H9 (cell line): ENCODE results near the gene SNAP25. TPM values are rescaled to one million over a fixed set of nuclear protein-coding genes. Genes with fewer than 3 reads are reported as not detected.

Experiments
- DNase-seq: peaks from one replicate; pipeline ENCODE4 v3.0.0-alpha.2; 2017
- H2AFZ ChIP-seq: one replicate; pipeline ENCODE4 v1.6.1; 2013; ENCODE audit warnings: mild to moderate bottlenecking, low read length, control low read depth, moderate library complexity
- H2AK5ac ChIP-seq: 2 replicates; pipeline ENCODE4 v1.6.1; 2013; ENCODE audit warnings: low read length, control low read depth, mixed read lengths; ENCODE audit not compliant: insufficient read length
- H2BK120ac ChIP-seq: one replicate; pipeline ENCODE4 v1.6.1; 2013; ENCODE audit warnings: low read depth, mild to moderate bottlenecking, low read length, control low read depth, inconsistent platforms; ENCODE audit not compliant: poor library complexity, severe bottlenecking
- H2BK12ac ChIP-seq: 2 replicates; pipeline ENCODE4 v1.6.1; 2013; ENCODE audit warnings: low read length, control low read depth, mixed read lengths, low read depth; ENCODE audit not compliant: insufficient read length
- H2BK15ac ChIP-seq: 2 replicates; pipeline ENCODE4 v1.6.1; 2013; ENCODE audit warnings: low read depth, low read length, control low read depth
- H2BK20ac ChIP-seq: one replicate; pipeline ENCODE4 v1.6.1; 2013; ENCODE audit warnings: low read depth, mild to moderate bottlenecking, low read length, control low read depth, inconsistent platforms; ENCODE audit not compliant: poor library complexity, severe bottlenecking
- H2BK5ac ChIP-seq: 2 replicates; pipeline ENCODE4 v1.6.1; 2013; ENCODE audit warnings: low read length, control low read depth, mixed read lengths; ENCODE audit not compliant: insufficient read length
- H3K14ac ChIP-seq: 2 replicates; pipeline ENCODE4 v1.6.1; 2013; ENCODE audit warnings: low read length, control low read depth; ENCODE audit not compliant: insufficient read depth
- H3K18ac ChIP-seq: 2 replicates; pipeline ENCODE4 v1.6.1; 2013; ENCODE audit warnings: low read depth, mild to moderate bottlenecking, mixed read lengths, low read length, control low read depth; ENCODE audit not compliant: insufficient read length
- H3K23ac ChIP-seq: 2 replicates; pipeline ENCODE4 v1.6.1; 2013; ENCODE audit warnings: low read length, control low read depth, mixed read lengths, low read depth; ENCODE audit not compliant: insufficient read length
- H3K23me2 ChIP-seq: 2 replicates; pipeline ENCODE4 v1.6.1; 2013; ENCODE audit warnings: low read depth, mild to moderate bottlenecking, mixed read lengths, low read length, control low read depth; ENCODE audit not compliant: insufficient read length, poor library complexity, severe bottlenecking
- H3K27ac ChIP-seq: 2 replicates; pipeline ENCODE4 v1.5.1; 2013; ENCODE audit warnings: low read length, control low read depth, mixed read lengths, low read depth; ENCODE audit not compliant: insufficient read length
- H3K27me3 ChIP-seq: 2 replicates; pipeline ENCODE4 v1.6.1; 2013; ENCODE audit warnings: low read length, control low read depth, inconsistent platforms; ENCODE audit not compliant: insufficient read depth
- H3K4ac ChIP-seq: 2 replicates; pipeline ENCODE4 v1.6.1; 2013; ENCODE audit warnings: low read depth, mild to moderate bottlenecking, control low read depth, inconsistent platforms, low read length, moderate library complexity
- H3K4me1 ChIP-seq: 2 replicates; pipeline ENCODE4 v1.6.1; 2013; ENCODE audit warnings: low read length, control low read depth, inconsistent platforms; ENCODE audit not compliant: insufficient read depth
- H3K4me2 ChIP-seq: 2 replicates; pipeline ENCODE4 v1.6.1; 2013; ENCODE audit warnings: low read length, control low read depth, mixed read lengths; ENCODE audit not compliant: insufficient read length, insufficient read depth
- H3K56ac ChIP-seq: 2 replicates; pipeline ENCODE4 v1.6.1; 2013; ENCODE audit warnings: low read depth, mild to moderate bottlenecking, mixed read lengths, low read length, control low read depth; ENCODE audit not compliant: insufficient read length
- H3K79me1 ChIP-seq: 2 replicates; pipeline ENCODE4 v1.6.1; 2013; ENCODE audit warnings: low read depth, mild to moderate bottlenecking, moderate library complexity, low read length, control low read depth, inconsistent platforms; ENCODE audit not compliant: insufficient read depth, poor library complexity, severe bottlenecking
- H3K79me2 ChIP-seq: 2 replicates; pipeline ENCODE4 v1.6.1; 2013; ENCODE audit warnings: low read length, control low read depth, inconsistent platforms; ENCODE audit not compliant: insufficient read depth
- H3K9ac ChIP-seq: 2 replicates; pipeline ENCODE4 v1.6.1; 2013; ENCODE audit warnings: low read length, control low read depth, mixed read lengths; ENCODE audit not compliant: insufficient read length; ENCODE audit errors: extremely low read depth
- H3K9me3 ChIP-seq: one replicate; pipeline ENCODE4 v1.6.1; 2013; ENCODE audit warnings: low read depth, low read length, inconsistent platforms; ENCODE audit not compliant: control insufficient read depth
- H3T11ph ChIP-seq: one replicate; pipeline ENCODE4 v1.6.1; 2013; ENCODE audit warnings: mild to moderate bottlenecking, low read length, control low read depth, inconsistent platforms
- H4K20me1 ChIP-seq: one replicate; pipeline ENCODE4 v1.6.1; 2013; ENCODE audit not compliant: control insufficient read depth, insufficient read length, insufficient read depth
- H4K5ac ChIP-seq: 2 replicates; pipeline ENCODE4 v1.6.1; 2013; ENCODE audit warnings: low read depth, mild to moderate bottlenecking, mixed read lengths, low read length, control low read depth; ENCODE audit not compliant: insufficient read length
- H4K8ac ChIP-seq: replicated peaks from 2 replicates; pipeline ENCODE4 v1.6.1; 2013; ENCODE audit warnings: low read length, control low read depth, mixed read lengths, low read depth; ENCODE audit not compliant: insufficient read length
- H4K91ac ChIP-seq: 2 replicates; pipeline ENCODE4 v1.6.1; 2013; ENCODE audit warnings: low read depth, mild to moderate bottlenecking, moderate library complexity, mixed read lengths, low read length, control low read depth; ENCODE audit not compliant: insufficient read length
- H3K27ac Mint-ChIP-seq, 3 experiments: 2 replicates in 2 of 3; 3 replicates in 1 of 3; pipeline ENCODE4 v1.8.0; 2020 to 2021; ENCODE audit warnings: mixed read lengths in 3 of 3, mild to moderate bottlenecking in 1 of 3, moderate library complexity in 1 of 3
- H3K27me3 Mint-ChIP-seq: 2 replicates; pipeline ENCODE4 v1.8.0; 2021; ENCODE audit warnings: low read depth, mild to moderate bottlenecking, moderate library complexity, mixed read lengths
- H3K36me3 Mint-ChIP-seq, 3 experiments: 2 replicates in 2 of 3; 3 replicates in 1 of 3; pipeline ENCODE4 v1.8.0; 2020 to 2021; ENCODE audit warnings: low read depth in 3 of 3, mixed read lengths in 3 of 3; ENCODE audit not compliant: insufficient read depth in 1 of 3
- H3K4me1 Mint-ChIP-seq, 2 experiments: 2 replicates each; pipeline ENCODE4 v1.8.0; 2020; ENCODE audit warnings: mixed read lengths in 2 of 2
- H3K4me3 Mint-ChIP-seq, 2 experiments: 2 replicates in 1 of 2; 3 replicates in 1 of 2; pipeline ENCODE4 v1.8.0; 2020 to 2021; ENCODE audit warnings: mild to moderate bottlenecking in 2 of 2, mixed read lengths in 2 of 2, moderate library complexity in 1 of 2
- H3K9me3 Mint-ChIP-seq, 2 experiments: 2 replicates in 1 of 2; 3 replicates in 1 of 2; pipeline ENCODE4 v1.8.0; 2020; ENCODE audit warnings: mild to moderate bottlenecking in 2 of 2, mixed read lengths in 2 of 2, moderate library complexity in 1 of 2
- WGBS: extraction: QIAGEN DNeasy Blood & Tissue Kit; methylation state at CpG from one replicate; pipeline ENCODE4 v1.1.7; 2013; ENCODE audit warnings: missing lambda C conversion rate, low lambda C conversion rate, mixed read lengths; ENCODE audit not compliant: insufficient read length; ENCODE audit errors: extremely low coverage; 5-methylcytosine and 5-hydroxymethylcytosine counted together
- total RNA-seq: library from RNA; stranded (reverse); gene quantifications from 2 replicates; pipeline ENCODE4 v1.2.1, GENCODE V29; 2021
- TF ChIP-seq, protein P1 (sequence below): fragments of 200-600 bp; sonication (generic); conservative IDR thresholded peaks from 3 replicates; pipeline ENCODE4 v1.8.0; 2021; ENCODE audit warnings: antibody characterized with exemption, mild to moderate bottlenecking

The SNAP25 gene
- total RNA-seq, 1 experiment from 2014 or later = 0.13 TPM

DNA sequence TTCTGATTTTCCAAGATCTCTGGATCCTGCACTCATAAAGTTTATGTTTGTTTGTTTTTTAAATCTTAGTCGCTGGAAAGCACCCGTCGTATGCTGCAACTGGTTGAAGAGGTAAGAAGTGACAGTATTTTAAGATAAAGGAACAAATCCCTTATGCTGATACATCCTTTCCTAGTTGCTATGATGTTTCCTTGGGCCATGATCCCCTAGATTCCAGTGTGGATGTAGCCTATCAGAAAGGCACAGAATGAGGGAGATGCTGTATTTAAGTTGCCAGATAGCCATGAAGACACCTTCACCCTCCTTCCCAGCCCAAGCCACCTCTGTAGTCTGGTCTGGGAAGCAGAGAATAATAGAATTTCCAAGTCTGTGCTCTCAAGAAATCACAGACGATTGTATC lies 59.0 kb downstream of the SNAP25 start:
- no peak overlapping the region for H3K4me2 ChIP-seq
- no peak overlapping the region for H2AFZ ChIP-seq
- WGBS = no CpG with 5 or more reads among the region's 4 CpGs
- no peak overlapping the region for H3K27ac ChIP-seq
- H3K4ac ChIP-seq = no peak overlapping the region
- TF ChIP-seq, protein P1, sequence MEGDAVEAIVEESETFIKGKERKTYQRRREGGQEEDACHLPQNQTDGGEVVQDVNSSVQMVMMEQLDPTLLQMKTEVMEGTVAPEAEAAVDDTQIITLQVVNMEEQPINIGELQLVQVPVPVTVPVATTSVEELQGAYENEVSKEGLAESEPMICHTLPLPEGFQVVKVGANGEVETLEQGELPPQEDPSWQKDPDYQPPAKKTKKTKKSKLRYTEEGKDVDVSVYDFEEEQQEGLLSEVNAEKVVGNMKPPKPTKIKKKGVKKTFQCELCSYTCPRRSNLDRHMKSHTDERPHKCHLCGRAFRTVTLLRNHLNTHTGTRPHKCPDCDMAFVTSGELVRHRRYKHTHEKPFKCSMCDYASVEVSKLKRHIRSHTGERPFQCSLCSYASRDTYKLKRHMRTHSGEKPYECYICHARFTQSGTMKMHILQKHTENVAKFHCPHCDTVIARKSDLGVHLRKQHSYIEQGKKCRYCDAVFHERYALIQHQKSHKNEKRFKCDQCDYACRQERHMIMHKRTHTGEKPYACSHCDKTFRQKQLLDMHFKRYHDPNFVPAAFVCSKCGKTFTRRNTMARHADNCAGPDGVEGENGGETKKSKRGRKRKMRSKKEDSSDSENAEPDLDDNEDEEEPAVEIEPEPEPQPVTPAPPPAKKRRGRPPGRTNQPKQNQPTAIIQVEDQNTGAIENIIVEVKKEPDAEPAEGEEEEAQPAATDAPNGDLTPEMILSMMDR = no peak
- H3K27me3 ChIP-seq = no peaks in the 10 kb centered on the region; the same call in 1 of the 2 replicates
- H3T11ph ChIP-seq = no peak overlapping the region
- no peak overlapping the region for H2BK20ac ChIP-seq
- H2AK5ac ChIP-seq = no peak overlapping the region
- H3K9me3 ChIP-seq = no peaks in the 10 kb centered on the region
- peaks cover 7% of the 10 kb centered on the region for H3K4me1 ChIP-seq
- 0 out of 2 replicates have a peak, but pooled peaks cover 2% of the 10 kb centered on the region for H3K27me3 Mint-ChIP-seq
- no peak overlapping the region for H3K14ac ChIP-seq
- no peak overlapping the region for H2BK15ac ChIP-seq
- no peak overlapping the region for H4K91ac ChIP-seq
- no peak overlapping the region for H3K56ac ChIP-seq
- no peaks in the 10 kb centered on the region; a peak in 1 of 5 replicates for H3K9me3 Mint-ChIP-seq
- no peaks in the 10 kb centered on the region for H3K23me2 ChIP-seq
- no peak overlapping the region for H2BK12ac ChIP-seq
- no peak overlapping the region for H3K4me3 Mint-ChIP-seq
- no peak overlapping the region for H4K5ac ChIP-seq
- H3K79me1 ChIP-seq = no peaks in the 10 kb centered on the region
- no peaks in the 10 kb centered on the region for H3K79me2 ChIP-seq
- no peak overlapping the region for H3K27ac Mint-ChIP-seq
- no peaks in the 10 kb centered on the region for H3K36me3 Mint-ChIP-seq
- H3K23ac ChIP-seq = no peak overlapping the region
- H3K9ac ChIP-seq = no peak overlapping the region
- H4K20me1 ChIP-seq = no peaks in the 10 kb centered on the region
- peaks cover 22 to 35% of the 10 kb centered on the region in 2 experiments for H3K4me1 Mint-ChIP-seq
- no peak overlapping the region for H4K8ac ChIP-seq
- no peak overlapping the region for H2BK120ac ChIP-seq
- no peak for DNase-seq
- no peak overlapping the region for H3K18ac ChIP-seq
- H2BK5ac ChIP-seq = no peak overlapping the region
